Activated CD8-positive, alpha-beta memory T cell treated with anti-CD3 and anti-CD28 coated beads, Interleukin-2, amount 50 U/mL, for 4 hours (primary cell): ENCODE results near the gene XPR1.
A peak's percentile ranks its signal among the peaks of the same experiment; 100 is the strongest.

Source experiments
- DNase-seq: peaks from one replicate; pipeline ENCODE4 v3.0.0-alpha.2; 2020

The XPR1 gene

DNA sequence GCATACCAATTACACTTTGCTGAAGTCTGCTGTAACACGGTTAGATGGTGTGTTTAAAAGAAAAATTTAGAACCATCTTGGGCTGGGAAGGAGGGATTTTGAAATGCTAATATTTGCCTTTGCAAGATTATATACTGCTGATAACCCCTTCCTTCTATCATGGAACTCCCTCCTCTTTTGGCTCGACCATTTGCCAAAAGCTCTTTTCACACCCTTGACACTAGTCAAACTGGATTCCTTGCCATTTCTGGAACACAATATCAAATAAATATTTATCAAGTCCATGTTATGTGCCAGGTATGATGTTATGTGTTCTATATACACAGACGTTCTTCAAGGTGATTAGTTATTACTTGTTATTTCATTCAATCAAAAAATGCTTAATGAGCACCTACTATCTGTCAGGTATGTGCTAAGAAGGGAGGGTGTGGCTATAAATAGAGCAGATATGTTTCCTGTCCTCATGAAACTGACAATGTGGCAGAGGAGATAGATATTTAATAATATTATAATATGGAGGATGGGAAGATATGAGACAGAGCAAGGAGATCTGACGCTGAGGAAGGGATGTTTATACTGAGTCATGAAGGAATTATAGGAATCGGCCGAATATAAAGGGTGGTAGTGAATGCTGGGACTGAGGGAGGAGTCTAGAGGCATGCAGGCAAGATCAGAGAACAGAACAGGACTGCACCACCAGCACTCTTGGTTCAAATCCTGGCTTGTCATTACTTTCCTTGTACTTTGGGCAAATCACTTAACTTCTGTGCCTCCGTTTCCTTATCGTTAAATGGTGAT lies 16.1 kb upstream of the XPR1 start:
- DNase-seq = no peak

DNA sequence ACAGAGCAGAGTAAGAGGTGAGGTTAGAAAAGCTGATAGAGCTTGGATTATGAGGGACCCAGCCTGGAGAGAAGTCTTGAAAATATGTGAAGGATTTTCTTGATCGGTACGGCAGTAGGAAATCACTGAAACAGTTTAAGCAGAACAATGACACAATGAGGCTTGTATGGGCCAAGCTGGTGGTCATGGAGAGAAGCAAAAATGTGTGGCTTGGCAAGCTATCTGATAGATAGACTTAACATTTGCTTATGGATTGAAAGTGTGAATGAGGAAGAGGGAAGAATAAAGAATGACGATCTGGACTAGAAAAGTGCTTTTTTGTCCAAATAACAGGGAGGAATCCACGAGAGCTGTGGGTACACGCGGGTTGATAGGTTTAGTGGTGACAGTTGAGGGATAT lies 15.4 kb upstream of the XPR1 start:
- DNase-seq = no peak

DNA sequence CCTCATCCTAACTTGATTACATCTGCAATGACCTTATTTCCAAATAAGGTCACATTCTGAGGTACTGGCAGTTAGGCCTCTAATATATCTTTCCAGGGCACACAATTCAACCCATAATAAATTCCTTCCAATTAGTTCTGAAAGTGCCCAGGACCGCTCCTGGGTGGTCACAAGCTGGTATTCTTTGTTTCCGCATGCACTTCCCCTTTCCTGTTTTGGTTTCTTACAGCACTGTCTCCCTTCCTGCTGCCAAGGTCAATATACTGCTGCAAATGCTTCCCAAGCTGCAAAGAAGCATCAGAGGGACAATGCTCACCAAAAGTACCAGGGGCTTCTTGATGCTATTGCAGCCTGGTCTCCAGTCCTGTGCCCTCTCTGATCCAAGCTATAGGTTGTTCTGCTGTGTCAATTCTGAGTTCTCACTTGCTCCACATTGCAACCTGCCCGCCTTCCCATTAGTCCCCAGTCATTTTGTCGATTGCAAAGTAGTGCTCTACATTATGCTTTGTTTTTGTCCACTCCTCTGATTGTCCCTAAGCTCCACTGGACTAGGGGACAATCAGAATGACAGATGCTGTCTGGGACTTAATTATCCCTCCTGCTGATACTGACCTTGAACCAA lies 13.9 kb upstream of the XPR1 start:
- DNase-seq = no peak

DNA sequence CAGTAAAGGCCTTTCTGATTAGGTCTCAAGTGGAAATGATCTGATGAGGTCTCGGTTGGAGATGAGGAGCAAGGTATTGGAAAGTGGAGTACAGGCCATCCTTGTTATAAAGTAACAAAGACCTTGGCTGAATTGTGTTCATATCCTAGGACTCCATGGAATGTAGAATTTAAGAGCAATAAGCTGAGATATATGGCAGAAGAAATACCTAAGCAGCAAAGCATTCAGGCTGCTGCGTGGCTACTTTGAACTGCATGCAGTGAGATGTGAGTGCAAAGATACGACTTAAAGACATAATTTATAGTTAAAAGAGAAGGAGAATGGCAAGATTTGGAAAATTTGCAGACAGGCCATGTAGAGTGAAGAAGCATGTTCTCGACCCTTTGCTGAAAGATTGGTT lies 11.2 kb upstream of the XPR1 start:
- no peak for DNase-seq

DNA sequence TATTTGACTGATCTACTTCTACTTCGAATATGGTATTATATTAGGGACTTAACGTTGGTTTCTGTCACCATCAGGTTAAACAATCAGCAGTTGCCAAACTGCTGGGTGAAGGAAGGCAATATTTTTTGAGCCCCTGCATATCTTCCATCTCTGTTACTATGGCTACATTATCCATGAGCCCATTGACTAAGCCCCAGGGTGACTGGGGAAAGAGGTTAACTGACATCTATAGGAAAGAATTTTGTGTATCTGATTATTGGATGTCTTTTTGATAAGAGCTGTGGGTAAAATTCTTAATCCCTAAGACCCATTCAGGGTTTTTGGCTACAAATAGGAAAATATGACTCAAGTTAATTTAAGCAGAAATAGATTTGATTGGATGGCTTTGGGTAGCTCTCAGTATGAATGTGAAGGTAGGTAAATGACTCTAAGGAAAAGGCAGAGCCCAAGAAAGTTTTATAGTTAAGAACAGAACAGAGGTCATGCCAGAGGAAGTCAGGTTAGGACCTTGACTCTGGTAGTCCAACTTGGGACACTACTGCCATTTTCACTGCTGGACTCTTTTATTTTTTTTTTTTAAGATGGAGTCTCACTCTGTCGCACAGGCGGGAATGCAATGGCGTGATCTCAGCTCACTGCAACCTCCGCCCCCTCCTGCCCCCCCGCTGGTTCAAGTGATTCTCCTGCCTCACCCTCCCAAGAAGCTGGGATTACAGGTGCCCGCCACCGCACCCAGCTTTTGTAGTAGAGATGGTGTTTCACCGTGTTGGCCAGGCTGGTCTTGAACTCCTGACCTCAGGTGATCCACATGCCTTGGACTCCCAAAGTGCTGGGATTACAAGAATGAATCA lies 8.9 kb upstream of the XPR1 start:
- DNase-seq = no peak

DNA sequence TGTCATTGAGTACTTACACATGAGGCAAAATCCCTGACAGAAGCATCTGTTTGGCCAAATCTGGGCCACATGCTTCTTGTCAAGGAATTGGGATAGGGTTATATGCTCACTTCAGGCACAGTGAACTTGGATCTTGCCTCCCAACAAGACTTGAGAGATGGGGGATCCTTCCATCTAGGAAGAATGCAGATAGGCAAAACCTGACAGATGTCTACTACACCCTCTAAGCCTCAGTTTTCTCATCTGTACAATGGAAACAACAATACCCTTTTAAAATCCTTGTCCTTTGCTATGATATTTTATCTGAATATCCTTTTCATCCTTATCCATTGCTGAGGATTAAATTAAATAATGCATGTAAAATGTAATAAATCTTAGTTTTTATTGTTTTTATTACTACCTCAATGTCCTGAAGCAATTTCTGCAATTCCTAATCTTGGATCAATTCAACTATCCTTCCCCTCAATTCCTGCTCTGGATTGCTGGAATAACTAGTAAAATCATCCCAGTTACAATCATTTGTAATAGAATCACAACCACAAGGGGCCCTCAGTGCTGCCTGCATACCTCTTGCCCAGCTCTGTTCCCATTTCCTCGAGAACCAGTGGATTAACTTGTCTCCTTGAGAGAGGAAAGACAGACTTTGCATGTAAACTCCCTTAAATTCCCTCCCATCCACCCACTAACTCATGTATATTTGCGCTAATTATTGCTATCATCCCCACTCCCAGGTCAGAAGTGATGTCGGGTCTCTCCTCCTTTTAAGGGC lies 8.1 kb upstream of the XPR1 start:
- no peak for DNase-seq

DNA sequence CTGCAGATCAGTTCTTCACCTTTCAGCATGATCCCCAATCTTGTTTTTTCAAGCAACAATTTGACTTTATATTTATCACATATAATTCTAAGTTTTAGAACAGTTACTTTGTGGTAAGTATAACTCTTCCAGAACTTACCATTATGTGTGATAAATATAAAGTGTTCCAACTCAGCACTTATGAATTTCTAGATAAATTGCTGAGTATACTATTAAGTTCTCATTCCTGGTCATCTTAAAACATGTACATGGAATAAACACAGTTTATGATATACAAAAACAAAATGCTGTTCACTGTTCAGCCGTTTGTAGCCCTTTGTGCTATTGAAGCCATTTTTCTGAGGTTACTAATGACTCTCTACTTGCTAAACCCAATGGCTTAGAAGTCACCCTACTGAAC lies 5.1 kb upstream of the XPR1 start:
- no peak for DNase-seq

DNA sequence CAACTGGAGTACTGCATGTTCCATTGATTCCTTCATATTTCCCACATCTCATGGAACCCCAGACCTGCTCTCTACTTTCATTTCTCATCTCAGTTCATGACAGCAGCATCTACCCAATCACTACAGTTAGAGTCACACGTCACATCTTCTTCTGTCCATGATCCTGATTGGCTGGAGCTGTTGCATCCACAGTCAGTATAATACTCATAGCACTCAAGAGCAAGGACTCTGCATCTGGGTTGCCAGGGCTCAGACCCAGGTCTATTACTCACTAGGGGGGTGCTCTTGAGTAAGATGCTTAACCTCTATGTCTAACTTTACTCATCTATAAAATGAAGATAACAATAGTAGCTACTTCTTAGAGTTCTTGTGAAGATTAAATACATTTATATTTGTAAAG lies 4.4 kb upstream of the XPR1 start:
- DNase-seq = no peak

DNA sequence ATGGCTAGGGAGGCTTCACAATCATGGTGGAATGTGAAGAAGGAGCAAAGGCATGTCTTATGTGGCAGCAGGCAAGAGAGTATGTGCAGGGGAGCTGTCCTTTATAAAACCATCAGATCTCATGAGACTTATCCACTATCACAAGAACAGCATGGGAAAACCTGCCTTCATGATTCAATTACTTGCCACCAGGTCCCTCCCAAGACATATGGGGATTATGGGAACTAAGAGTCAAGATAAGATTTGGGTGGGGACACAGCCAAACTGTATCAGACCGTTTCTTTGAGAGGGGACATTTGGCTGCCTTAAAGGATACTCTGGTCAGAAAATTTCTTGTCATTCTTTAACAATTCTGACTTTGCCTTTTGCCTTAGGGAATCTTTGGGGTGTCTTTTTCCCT lies 3.2 kb upstream of the XPR1 start:
- no peak for DNase-seq

DNA sequence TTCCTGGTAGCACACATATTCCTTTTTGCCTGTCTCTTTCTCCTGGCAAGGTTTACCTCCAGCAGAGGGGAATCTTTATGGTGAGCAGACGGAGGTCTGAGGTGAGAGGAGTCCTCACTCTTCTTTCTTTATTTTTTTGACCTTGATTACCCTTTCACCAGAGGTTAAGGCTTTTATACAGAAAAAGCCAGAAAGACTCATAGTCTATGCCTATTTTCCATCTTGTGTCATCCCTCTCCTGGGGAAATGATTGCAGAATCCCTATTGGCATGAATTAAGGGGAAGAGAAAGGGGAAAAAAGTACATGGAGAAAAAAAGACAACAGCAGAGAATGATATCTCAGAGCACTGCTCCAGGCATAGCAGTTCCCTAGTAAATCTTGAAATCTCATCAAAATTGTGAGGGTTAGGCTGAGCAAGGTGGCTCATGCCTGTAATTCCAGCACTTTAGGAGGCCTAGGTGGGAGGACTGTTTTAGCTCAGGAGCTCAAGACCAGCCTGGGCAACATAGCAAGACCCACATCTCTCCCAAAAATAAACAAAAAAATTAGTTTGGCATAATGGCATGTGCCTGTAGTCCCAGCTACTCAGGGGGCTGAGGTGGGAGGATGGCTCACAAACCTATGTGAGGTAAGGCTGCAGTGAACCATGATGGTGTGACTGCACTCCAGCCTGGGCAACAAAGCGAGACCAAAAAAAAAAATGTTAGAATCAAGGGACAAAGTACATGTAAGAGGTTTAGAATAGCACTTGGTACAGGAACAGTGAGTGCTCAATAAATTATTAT lies 1.2 kb upstream of the XPR1 start:
- DNase-seq = no peak

DNA sequence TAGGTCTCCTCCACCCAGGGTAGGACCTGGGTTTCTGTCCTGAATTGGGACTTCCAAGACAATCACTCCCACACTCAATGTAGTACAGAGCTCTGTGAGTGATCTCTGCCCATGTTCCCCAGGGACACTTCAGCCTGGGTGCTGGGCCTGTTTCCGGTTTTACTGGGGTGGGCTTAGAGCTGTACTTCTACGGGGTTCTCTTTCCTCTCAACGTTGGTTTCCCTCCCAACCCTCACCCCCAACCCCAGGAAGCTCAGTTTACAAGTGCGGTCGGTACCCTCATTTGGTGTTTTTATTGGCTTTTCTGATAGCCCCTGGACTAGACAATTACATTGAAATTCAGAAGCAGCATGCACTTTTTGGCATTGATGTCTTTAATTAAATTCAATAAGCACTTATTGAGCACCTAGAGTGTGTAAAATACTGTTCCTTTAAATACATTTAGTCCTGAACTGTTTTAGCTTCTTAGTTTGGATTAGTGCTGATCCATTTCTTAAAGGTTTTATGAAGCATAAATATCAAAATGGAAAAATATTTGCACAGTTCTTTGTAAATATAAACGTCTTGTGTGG lies 542 bp upstream of the XPR1 start:
- DNase-seq = no peak

DNA sequence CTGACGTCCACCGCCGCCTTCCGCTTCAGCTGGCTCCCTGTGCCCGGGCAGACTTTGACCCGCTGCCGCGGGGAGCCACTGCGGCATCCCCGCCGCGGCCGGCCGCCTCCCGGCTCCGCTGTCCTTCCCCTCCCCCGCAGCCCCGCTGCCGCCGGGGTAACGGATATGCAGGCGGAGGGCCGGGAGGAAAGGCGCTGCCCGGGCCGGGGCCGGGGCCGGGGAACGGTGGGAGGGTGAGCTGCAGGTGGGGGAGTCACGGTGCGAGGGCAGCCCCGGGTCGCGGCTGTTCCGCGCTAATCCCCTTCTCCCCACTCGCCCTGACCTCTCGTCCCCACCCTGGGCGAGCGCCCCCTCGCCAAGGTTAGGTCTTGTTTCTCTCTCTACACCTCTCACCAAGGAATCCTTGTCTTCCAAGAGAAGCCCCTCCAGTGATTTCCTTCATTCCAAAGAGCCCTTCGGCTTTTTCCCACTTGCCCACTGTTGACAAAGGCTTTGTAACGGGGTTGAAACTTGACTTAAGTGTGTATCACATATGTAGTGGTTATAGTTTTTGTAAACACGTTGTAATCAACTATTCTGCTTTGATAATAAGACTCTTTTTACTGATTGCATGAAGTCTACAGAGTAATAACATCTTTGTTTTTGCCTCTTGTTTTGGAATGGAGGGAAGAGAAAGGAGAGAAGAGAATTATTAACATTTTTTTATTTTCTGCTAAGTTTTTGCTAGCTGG lies 669 bp downstream of the XPR1 start:
- DNase-seq = peak; percentile 63

DNA sequence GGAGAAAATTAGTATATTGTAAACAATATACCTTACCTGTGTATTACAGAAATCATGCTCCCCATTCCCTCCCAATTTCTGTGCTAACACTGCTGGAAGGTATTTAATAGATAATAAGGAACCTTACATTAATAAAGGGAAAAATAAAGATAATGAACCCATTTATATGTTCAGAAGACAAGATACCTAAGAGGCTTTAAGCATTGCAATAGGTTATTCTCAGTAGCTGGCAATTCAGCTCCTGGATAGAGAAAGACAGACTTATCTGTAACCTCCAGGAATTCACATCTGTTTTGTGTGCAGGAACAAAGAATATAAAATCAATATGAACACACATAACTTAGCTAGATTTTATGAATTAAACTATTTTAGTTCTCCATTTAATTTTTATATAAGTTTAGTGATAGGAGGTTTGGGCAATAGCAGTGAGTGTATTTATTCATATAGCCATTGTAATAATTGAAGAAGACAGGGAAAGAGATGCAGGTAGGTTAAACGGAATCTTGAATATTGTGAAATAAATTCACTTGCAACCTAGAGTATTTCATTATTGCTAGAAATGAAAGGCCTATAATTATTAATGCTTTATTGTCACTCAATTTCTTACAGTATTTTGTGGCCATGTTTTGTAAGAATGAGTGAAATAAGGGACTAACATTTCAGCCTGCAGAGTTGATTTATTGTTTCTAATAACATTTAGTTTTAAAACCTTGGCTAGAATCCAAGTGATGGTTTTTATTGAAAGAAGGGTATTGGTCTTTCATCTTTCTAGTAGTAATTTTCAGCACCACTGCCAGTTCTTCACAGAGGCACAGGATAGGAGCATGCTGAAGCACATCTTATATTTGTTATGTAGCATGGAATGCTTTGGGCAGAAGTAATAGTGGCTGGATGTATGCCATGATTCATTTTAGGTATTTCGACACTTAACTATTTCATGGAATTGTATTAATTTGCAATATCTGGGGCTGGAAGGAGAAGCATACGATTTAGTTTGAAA lies 1.5 kb downstream of the XPR1 start:
- DNase-seq = no peak

DNA sequence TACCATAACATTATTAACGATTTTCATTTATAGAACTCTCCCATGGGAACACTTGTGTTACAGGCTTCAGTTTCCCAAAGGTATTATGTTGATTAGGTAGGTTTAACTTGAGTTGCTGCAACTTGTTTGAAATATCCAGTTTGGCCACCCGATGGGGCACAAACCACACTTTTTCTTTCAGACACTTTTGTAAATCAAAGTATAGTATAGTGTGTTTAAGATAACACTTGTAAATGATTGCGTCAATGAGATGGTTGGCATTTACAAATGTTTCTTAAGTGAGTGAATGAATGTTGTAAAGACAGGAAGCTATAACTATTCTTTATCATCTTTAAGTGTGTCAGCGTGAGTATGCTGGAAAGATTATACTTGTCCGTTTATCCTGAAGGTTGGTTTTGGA lies 4.3 kb downstream of the XPR1 start:
- DNase-seq = no peak

DNA sequence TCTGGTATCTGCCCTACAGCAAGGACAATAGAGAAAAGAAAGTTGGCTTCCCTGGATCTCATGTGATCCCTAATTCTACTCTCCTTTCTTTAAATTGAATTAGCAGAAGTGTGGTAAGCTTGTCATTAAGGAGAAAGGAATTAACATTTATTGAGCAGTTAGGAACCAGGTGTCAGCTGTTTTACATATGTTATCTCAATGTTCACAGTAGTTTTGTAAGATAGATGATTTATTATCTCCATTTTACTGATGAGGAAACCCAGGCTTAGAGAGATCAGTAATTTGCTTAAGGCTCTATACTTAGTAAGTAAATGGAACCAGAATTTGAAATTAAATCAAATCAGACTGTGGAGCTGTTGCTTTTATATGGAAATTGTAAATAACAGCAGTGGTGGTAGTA lies 8.0 kb downstream of the XPR1 start:
- no peak for DNase-seq

DNA sequence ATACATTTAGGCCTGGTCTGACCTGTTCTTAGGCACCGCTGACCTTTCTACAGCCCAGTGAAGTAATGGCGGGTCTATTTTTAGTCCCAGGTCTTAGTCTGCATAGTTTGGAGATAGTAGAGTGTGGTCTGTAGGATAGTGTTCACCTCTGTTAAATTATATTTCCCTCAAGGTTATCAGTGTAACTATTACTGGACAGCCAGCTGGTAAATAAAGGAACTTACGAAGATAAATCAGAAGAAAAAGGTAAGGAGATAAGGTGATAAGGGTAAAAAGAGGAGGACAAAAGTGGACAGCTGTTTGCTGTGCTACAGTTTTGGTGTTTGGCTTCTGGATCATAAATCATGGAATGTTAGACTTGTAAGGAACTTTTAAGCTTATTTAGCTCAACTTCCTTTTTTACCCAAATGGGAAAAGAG lies 8.7 kb downstream of the XPR1 start:
- DNase-seq = no peak

DNA sequence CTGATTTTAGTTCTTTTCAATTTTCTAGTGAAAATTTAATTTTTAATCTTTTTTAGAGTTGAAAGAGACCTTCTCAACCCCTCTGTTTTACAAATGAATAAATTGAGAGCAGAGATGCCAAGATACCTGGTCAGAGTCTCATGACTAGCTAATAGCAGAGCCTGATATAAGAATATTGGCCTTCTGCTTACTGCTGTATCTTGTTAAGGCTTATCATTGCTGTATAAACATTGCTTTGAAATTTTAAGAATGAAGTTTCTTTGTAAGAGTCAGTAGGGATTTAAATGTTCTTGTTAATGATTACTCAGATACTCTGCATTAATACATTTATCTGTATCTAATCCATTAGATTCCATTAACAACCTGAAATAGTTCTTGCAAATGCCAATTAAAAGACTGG lies 9.8 kb downstream of the XPR1 start:
- no peak for DNase-seq

DNA sequence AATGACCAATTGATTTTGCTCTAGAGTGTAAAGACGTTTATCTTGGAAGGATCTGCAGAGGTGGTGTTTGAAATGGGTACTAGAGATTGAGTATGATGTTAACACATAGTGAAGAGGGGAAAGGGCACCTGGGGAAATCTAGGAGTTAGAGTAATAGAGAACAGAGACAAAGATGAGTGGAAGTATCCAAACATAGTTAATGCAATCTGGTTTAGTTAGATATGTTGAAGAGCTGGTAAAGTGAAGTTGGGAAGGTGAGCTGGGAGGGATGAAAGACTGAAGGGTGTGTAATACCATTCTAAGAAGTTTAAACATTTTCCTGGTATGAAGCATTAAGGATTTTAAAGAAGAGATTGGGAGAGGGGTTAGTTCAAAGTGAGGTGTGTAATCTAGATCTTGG lies 11.0 kb downstream of the XPR1 start:
- DNase-seq = no peak

DNA sequence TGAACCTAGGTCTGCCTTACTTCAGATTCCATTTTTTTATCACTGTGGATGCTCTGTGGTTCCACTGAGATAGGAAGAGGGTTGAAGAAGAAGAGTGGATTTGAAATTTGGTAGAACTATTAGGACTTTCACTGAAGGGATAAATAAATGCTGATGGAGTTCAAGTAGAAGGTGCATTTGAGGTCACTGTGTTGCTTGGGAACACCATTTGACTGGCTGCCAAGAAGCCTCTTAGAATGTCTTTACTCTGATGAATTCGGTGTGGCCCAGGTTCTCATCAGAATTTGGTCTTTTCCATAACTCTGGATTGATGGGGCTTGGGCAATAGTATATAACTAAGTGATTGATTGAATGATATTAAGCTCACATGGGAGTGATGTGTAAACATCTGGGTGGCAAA lies 11.9 kb downstream of the XPR1 start:
- no peak for DNase-seq
